ENCODE measurements around the gene CFAP221.

DNA sequence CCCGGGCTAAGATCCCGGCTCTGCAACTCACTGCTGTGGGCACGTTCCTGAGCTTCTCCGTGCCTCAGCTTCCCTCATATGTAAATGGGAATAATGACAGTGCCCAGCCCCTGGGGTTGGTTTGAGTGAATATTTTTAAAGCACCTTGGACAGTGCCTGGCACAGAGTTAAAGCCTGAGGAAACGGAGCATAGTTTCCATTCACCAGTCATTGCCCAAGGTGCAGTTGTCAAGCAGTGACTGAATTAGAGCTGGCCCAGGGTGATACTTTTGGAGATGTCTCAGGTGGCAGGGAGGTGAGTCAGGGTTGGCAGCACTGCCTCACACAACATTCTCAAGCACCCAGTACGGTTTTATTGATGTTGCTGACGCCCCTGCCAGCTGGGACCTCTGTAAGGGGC is 146.9 kb downstream of the CFAP221 start:
- TF ChIP-seq, protein P1, sequence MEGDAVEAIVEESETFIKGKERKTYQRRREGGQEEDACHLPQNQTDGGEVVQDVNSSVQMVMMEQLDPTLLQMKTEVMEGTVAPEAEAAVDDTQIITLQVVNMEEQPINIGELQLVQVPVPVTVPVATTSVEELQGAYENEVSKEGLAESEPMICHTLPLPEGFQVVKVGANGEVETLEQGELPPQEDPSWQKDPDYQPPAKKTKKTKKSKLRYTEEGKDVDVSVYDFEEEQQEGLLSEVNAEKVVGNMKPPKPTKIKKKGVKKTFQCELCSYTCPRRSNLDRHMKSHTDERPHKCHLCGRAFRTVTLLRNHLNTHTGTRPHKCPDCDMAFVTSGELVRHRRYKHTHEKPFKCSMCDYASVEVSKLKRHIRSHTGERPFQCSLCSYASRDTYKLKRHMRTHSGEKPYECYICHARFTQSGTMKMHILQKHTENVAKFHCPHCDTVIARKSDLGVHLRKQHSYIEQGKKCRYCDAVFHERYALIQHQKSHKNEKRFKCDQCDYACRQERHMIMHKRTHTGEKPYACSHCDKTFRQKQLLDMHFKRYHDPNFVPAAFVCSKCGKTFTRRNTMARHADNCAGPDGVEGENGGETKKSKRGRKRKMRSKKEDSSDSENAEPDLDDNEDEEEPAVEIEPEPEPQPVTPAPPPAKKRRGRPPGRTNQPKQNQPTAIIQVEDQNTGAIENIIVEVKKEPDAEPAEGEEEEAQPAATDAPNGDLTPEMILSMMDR (conservative IDR thresholded peaks at IDR 0.05; ENCODE audit: low read length), result no peak
- TF ChIP-seq EZH2phosphoT487 (IDR thresholded peaks at IDR 0.05; ENCODE audit: borderline replicate concordance, low read depth, low read length), result no peak
